ENCODE data around the gene HERC5.

HERC5 gene

GRCh38 chr4:88415982-88416381 is 40.9 kb upstream of the HERC5 start:
- no peak overlapping the region for H3K4me3 ChIP-seq (ENCODE audit: control insufficient read depth, low read depth, low read length)
- no peak for DNase-seq (ENCODE audit: low read depth)

DNA sequence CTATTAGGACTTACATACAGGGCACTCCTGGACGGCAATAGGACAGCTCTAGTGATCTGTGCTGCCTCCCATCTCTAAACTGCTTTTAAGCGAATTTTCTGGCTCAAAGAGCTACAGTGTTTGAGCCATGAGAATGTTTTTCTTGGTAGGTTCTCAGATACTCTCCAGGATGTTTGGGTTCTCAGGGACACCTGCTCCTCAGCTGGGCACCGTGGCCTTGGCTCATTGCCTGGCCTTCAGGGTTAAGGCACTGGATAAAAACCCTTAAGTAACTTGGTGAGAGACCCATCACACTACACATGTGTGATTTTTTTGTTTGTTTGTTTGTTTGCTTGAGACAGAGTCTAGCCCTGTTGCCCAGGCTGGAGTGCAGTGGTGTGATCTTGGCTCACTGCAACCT is 38.5 kb upstream of the HERC5 start:
- no peak for DNase-seq (ENCODE audit: low read depth)
- TF ChIP-seq CTCF (conservative IDR thresholded peaks at IDR 0.05; ENCODE audit: control insufficient read depth, insufficient read depth, low read depth, low read length), result no peak
- H3K4me3 ChIP-seq (ENCODE audit: control insufficient read depth, low read depth, low read length), result no peak overlapping the region

More at GRCh38 chr4:88415982-88416381, 40.9 kb upstream of the HERC5 start:
- TF ChIP-seq CTCF (conservative IDR thresholded peaks at IDR 0.05; ENCODE audit: control insufficient read depth, insufficient read depth, low read depth, low read length), result no peak

DNA sequence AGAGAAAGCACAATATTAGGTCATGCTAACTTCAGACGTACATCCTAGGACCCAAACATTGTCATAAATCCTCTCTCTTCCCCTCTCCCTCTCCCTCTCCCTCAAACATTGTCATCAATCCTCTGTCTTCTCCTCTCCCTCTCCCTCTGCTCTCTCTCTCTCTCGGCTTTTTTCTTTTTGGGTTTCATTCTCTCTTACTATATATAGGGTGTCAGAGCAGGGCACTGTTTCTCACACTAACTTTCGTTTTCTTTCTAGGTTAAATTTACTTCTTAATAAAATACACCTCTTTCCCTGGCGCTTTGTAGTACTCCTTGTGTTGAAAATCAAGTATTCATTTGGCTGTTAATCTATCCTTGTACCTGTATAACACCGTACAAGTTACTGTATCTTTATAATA is 37.0 kb upstream of the HERC5 start:
- DNase-seq (ENCODE audit: low read depth), result no peak
- TF ChIP-seq CTCF (conservative IDR thresholded peaks at IDR 0.05; ENCODE audit: control insufficient read depth, insufficient read depth, low read depth, low read length), result no peak

DNA sequence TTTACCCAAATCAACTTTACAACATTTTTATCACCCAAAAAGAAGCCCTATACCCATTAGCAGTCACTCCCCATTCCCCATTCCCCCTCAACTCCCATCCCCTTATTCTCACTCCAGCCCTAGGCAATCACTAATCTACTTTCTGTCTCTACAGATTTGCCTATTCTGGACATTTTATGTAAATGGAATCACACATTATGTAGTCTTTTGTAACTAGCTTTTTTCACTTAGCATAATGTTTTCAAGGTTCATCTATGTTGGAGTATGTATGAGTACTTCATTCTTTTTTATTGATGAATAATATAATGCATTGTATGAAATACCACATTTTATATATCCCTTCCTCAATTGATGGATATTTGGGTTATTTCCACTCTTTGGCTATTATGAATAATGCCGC is 36.1 kb upstream of the HERC5 start:
- H3K4me3 ChIP-seq (ENCODE audit: control insufficient read depth, low read depth, low read length), result no peak overlapping the region
- no peak for TF ChIP-seq CTCF (conservative IDR thresholded peaks at IDR 0.05; ENCODE audit: control insufficient read depth, insufficient read depth, low read depth, low read length)
- no peak for DNase-seq (ENCODE audit: low read depth)

More for the DNA sequence above, 37.0 kb upstream of the HERC5 start:
- H3K4me3 ChIP-seq (ENCODE audit: control insufficient read depth, low read depth, low read length), result no peak overlapping the region

GRCh38 chr4:88422403-88422802 is 34.5 kb upstream of the HERC5 start:
- no peak overlapping the region for H3K4me3 ChIP-seq (ENCODE audit: control insufficient read depth, low read depth, low read length)
- no peak for TF ChIP-seq CTCF (conservative IDR thresholded peaks at IDR 0.05; ENCODE audit: control insufficient read depth, insufficient read depth, low read depth, low read length)
- no peak for DNase-seq (ENCODE audit: low read depth)

GRCh38 chr4:88429401-88429800 is 27.5 kb upstream of the HERC5 start:
- H3K4me3 ChIP-seq (ENCODE audit: control insufficient read depth, low read depth, low read length), result no peak overlapping the region
- TF ChIP-seq CTCF (conservative IDR thresholded peaks at IDR 0.05; ENCODE audit: control insufficient read depth, insufficient read depth, low read depth, low read length), result no peak
- no peak for DNase-seq (ENCODE audit: low read depth)

Measured in fibroblast of mammary gland (primary cell).